OCI-LY3 (cell line): Measurements from ENCODE around the gene PRRT2.

ENCODE experiments used
- EZH2phosphoT487 ChIP-seq: fragments of 200-600 bp; shearing (Covaris generic); IDR thresholded peaks from 2 replicates; pipeline ENCODE4 v1.6.1; 2018; ENCODE audit warnings: antibody characterized with exemption, mixed run types, low read depth
- TF ChIP-seq, protein P1 (sequence below): fragments of 200-600, 300-600 bp; sonication (generic); IDR thresholded peaks from 2 replicates; pipeline ENCODE4 v1.5.1; 2014; ENCODE audit warnings: antibody characterized with exemption, low read length, low read depth

DNA sequence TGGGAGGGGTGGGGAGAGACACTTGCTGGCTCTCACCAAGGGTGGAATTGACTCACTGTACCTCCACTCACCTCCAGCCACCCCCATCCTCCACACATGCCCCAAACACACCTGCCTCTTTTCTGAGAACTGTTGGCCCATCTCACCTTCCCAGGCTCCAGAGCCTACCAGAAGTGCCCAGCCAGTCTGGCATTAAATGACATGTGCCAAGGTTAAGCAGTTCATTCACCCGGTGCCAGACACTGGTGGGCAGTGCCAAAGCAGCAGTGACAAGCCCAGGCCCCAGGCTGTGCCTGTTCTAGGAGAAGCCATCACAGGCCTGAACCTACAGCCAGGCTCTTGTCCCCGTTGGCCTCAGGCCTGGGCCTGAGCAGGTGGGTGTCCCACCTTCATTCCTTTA is 19.5 kb downstream of the PRRT2 start:
- TF ChIP-seq, protein P1, sequence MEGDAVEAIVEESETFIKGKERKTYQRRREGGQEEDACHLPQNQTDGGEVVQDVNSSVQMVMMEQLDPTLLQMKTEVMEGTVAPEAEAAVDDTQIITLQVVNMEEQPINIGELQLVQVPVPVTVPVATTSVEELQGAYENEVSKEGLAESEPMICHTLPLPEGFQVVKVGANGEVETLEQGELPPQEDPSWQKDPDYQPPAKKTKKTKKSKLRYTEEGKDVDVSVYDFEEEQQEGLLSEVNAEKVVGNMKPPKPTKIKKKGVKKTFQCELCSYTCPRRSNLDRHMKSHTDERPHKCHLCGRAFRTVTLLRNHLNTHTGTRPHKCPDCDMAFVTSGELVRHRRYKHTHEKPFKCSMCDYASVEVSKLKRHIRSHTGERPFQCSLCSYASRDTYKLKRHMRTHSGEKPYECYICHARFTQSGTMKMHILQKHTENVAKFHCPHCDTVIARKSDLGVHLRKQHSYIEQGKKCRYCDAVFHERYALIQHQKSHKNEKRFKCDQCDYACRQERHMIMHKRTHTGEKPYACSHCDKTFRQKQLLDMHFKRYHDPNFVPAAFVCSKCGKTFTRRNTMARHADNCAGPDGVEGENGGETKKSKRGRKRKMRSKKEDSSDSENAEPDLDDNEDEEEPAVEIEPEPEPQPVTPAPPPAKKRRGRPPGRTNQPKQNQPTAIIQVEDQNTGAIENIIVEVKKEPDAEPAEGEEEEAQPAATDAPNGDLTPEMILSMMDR = no peak
- TF ChIP-seq EZH2phosphoT487 = no peak
